Fibroblast of villous mesenchyme (primary cell): ENCODE measurements around the gene TTC7B. TPM values are rescaled to one million over a fixed set of nuclear protein-coding genes. Genes with fewer than 3 reads are reported as not detected.

Experiments
- DNase-seq: peaks from one replicate; pipeline ENCODE4 v3.0.0-alpha.2; 2010; ENCODE audit warnings: low read depth
- H3K4me3 ChIP-seq: 2 replicates; pipeline ENCODE4 v1.5.1; 2011; ENCODE audit warnings: low read depth, mild to moderate bottlenecking, low read length
- CTCF ChIP-seq: IDR thresholded peaks from 2 replicates; pipeline ENCODE4 v1.5.1; 2012; ENCODE audit warnings: low read depth, mild to moderate bottlenecking, low read length; ENCODE audit not compliant: insufficient read depth
- total RNA-seq: library from RNA; depleted of rRNA; stranded (reverse); fragments of >200 nt; gene quantifications from 2 replicates; pipeline ENCODE4 v1.2.3, GENCODE V29; 2012

Gene TTC7B
- total RNA-seq, 1 donor, result 16.8 TPM

- H3K4me3 ChIP-seq, result no peak overlapping the region
- no peak for DNase-seq
- TF ChIP-seq CTCF, result no peak
Observed at GRCh38 chr14:90562652-90563051, 253.6 kb downstream of the TTC7B start.

DNA sequence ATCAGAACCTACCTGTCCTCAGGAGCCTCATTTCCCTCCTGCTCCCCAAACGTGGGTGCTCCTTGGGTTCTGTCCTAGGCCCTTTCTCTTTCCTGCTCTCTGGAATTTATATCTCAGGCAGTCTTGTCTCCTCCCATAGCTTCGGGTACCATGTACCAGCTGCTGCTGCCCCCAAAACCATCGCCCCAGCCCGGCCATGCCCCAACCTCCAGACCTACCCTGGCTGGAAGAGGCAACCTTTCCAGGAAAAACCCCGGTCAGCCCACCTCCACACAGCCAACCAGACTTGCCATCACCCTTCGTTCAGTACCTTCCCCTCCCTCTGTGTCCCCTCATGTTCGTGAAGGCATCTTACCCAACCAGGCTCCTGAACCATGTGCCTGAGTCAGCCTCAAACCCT, 254.3 kb downstream of the TTC7B start:
- no peak for DNase-seq
- H3K4me3 ChIP-seq, result no peak overlapping the region
- TF ChIP-seq CTCF, result no peak

GRCh38 chr14:90560991-90561390, 255.2 kb downstream of the TTC7B start:
- no peak for TF ChIP-seq CTCF
- H3K4me3 ChIP-seq, result no peak overlapping the region
- DNase-seq, result no peak

DNA sequence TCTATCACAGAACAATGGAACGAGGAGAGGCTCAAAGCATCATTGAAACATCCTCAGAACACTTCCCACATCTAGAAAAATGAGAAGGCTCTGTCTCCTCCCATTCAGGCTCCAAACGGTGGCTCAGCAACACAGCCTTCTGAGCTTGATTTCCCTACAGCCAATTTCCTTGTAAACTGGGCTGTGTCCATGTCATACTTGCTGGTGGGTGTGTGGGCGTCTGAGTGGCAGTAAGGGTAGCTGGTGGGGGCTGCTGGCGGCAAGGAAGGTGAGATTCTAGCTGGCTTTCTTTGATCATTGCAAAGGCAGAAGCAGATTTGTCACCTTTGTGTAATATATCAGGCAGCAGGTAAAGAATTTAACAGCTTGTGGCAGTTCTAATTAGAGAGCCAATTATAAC, 255.7 kb downstream of the TTC7B start:
- H3K4me3 ChIP-seq, result no peak overlapping the region
- TF ChIP-seq CTCF, result no peak

GRCh38 chr14:90559811-90560492, 256.3 kb downstream of the TTC7B start:
- no peak for TF ChIP-seq CTCF
- no peak for DNase-seq
- H3K4me3 ChIP-seq, result no peak overlapping the region

More for the DNA sequence above, 255.7 kb downstream of the TTC7B start:
- no peak for DNase-seq

DNA sequence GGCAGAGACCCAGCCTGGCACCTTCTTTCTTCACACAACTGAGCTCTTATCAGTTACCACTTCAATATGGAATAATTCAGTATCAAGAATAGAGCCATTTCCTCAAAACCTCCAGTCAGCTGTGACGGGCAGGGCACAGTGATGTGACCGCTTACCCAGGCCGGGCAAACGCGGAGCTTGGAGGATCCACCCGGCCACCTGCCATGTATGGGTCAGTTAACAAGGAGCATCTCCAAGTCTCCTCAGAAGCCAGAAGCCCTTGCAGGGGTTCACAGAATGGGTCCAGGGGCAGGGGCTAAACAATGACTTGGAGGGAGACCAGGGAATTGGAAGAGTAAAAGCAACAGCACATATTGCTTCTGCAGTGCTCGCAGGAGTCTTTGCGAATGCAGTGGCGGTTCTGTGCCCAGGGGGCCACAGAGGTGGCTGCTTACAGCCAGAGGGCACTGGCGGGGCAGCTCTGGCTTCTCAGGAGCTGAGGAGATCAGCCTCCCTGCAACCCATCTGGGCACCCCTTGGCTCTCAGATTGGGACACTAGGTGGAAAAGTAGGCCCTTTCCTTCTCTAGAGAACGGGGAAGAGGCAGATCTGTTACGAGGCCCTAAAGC, 257.1 kb downstream of the TTC7B start:
- no peak for TF ChIP-seq CTCF

More for the DNA sequence above, 257.1 kb downstream of the TTC7B start:
- H3K4me3 ChIP-seq, result no peak overlapping the region
- no peak for DNase-seq
